GM12864 (cell line): ENCODE data around the gene CDH2.

Experiments used
- DNase-seq: peaks from one replicate; pipeline ENCODE4 v3.0.0-alpha.2; 2011; ENCODE audit warnings: low read depth
- H3K4me3 ChIP-seq: 2 replicates; pipeline ENCODE4 v1.5.1; 2011; ENCODE audit warnings: mild to moderate bottlenecking, low read depth, low read length, control low read depth
- CTCF ChIP-seq: IDR thresholded peaks from 2 replicates; pipeline ENCODE4 v1.5.1; 2011; ENCODE audit warnings: low read depth, mild to moderate bottlenecking, moderate library complexity, low read length, control low read depth, inconsistent platforms; ENCODE audit errors: missing control alignments

Gene CDH2

GRCh38 chr18:28078849-28079248 is 98.1 kb downstream of the CDH2 start:
- no peak for DNase-seq
- H3K4me3 ChIP-seq: no peak overlapping the region
- no peak for TF ChIP-seq CTCF

DNA sequence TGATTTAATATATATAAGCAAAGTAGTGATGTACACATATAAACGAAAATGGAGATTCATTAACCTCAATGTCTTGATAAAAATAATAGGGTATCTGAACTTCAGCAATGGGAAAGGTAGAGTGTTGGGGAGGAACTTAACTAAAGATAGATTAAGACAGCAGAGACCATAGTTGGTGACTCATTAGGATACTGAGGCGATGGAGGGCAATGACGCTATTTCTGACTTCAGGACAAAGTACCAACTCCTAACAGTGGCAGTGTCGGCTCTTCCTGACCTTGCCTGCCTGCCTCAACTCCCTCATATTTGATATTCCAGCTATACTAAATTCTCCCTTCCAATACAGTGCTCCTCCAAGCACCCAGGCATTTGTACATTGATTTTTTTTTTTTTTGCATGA is 98.6 kb downstream of the CDH2 start:
- no peak for TF ChIP-seq CTCF
- no peak for DNase-seq
- no peak overlapping the region for H3K4me3 ChIP-seq

DNA sequence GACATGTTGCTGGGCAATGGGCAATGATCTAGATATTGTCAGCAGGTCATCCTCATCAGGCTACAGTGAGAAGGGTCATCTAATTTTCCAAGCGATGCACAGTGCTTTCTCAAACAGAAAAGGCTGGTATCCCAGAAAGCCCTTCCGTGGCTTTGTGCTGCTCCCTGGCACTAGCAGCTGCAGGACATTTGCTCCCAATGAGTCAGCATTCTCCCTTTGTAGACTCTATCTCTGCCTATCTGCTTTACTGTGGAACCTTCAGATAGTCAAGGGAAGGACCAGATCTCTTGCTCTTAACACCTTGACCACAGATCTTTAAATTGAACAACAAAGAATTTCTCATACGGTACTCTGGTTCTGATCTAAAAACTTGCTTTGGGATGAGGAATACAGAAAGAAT is 101.4 kb downstream of the CDH2 start:
- no peak for TF ChIP-seq CTCF
- H3K4me3 ChIP-seq: no peak overlapping the region
- no peak for DNase-seq

GRCh38 chr18:28074076-28074475 is 102.9 kb downstream of the CDH2 start:
- H3K4me3 ChIP-seq: no peak overlapping the region
- TF ChIP-seq CTCF: no peak

GRCh38 chr18:28073658-28074057 is 103.3 kb downstream of the CDH2 start:
- no peak overlapping the region for H3K4me3 ChIP-seq
- TF ChIP-seq CTCF: no peak
- no peak for DNase-seq

More at GRCh38 chr18:28074076-28074475, 102.9 kb downstream of the CDH2 start:
- no peak for DNase-seq

GRCh38 chr18:28071199-28071598 is 105.7 kb downstream of the CDH2 start:
- H3K4me3 ChIP-seq: no peak overlapping the region
- TF ChIP-seq CTCF: no peak

DNA sequence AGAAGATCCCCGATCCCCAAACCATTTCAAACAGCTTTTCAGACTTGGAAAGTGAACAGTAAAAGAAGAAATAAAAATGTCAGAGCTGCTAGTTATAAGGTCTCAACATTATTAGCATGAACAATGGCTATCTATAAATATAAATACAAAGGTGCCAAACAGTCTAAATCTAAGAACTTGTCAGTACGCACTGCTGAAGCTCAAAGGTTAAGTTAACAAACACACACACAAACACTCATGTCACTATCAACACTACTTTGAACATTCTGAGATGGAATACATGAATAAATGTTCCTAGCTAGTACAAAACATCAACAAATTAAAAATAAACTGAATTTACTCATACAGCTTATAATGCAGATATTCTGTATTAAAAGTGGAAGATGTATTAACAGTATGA is 108.7 kb downstream of the CDH2 start:
- TF ChIP-seq CTCF: no peak
- H3K4me3 ChIP-seq: no peak overlapping the region
- no peak for DNase-seq

More at GRCh38 chr18:28071199-28071598, 105.7 kb downstream of the CDH2 start:
- no peak for DNase-seq
